T-cell (primary cell): ENCODE data around the gene THOC2. TPM values are rescaled to one million over a fixed set of nuclear protein-coding genes. Genes with fewer than 3 reads are reported as not detected.
"Not testable (repeated sequence)": the region's sequence is repeated elsewhere in the genome, so short reads cannot be mapped to it uniquely, and the experiment has no call there.

ENCODE experiments used
- ATAC-seq, 4 experiments: fragments of 200-7000 bp in 3 of 4; fragments of 150-1000 bp in 1 of 4; cut with Tn5 transposase; replicated peaks in 1 of 4; 1 replicate in 3 of 4; 2 replicates in 1 of 4; pipeline ENCODE4 v1.10.0; 2021; ENCODE audit warnings: moderate library complexity in 3 of 4, mild to moderate bottlenecking in 2 of 4, moderate number of reproducible peaks in 1 of 4
- CTCF ChIA-PET, 2 donors: fragments of 300-600 bp; sonication (Branson Sonifier 250); formaldehyde crosslinking; loops; one replicate each; lab custom pipeline; 2022; ENCODE audit warnings: antibody characterized with exemption in 2 of 2; lab: Charles Lee
- POLR2A ChIA-PET, 2 donors: fragments of 300-600 bp; sonication (Branson Sonifier 250); formaldehyde crosslinking; loops; one replicate each; lab custom pipeline; 2022; ENCODE audit warnings: antibody characterized with exemption in 2 of 2; lab: Charles Lee
- DNase-seq, 35 experiments: peaks; one replicate each; pipeline versions ENCODE4 v3.0.0 to v3.0.0-alpha.2; 2013 to 2023
- H3K27ac ChIP-seq: one replicate; pipeline ENCODE4 v1.5.1; 2013; ENCODE audit warnings: low read length
- H3K27me3 ChIP-seq, 2 experiments: replicated peaks in 1 of 2; 1 replicate in 1 of 2; 2 replicates in 1 of 2; pipeline versions ENCODE4 v1.6.1 to v1.7.0; 2013; ENCODE audit warnings: low read length in 1 of 2, mixed read lengths in 1 of 2; ENCODE audit not compliant: control insufficient read depth in 2 of 2, insufficient read depth in 2 of 2; ENCODE audit errors: extremely low read depth in 1 of 2
- H3K36me3 ChIP-seq, 2 donors: 1 replicate in 1 of 2; 2 replicates in 1 of 2; pipeline versions ENCODE4 v1.6.1 to v1.7.0; 2013; ENCODE audit warnings: low read length in 1 of 2; ENCODE audit not compliant: control insufficient read depth in 2 of 2, insufficient read depth in 1 of 2; ENCODE audit errors: extremely low read depth in 1 of 2
- H3K4me1 ChIP-seq, 2 experiments: 1 replicate in 1 of 2; 2 replicates in 1 of 2; pipeline versions ENCODE4 v1.6.1 to v1.7.0; 2013; ENCODE audit warnings: low read length in 2 of 2, mixed read lengths in 1 of 2; ENCODE audit not compliant: insufficient read depth in 2 of 2, control insufficient read depth in 1 of 2; ENCODE audit errors: extremely low read depth in 1 of 2
- H3K4me3 ChIP-seq, 2 donors: 1 replicate in 1 of 2; 2 replicates in 1 of 2; pipeline versions ENCODE4 v1.5.1 to v1.7.0; 2013; ENCODE audit warnings: mild to moderate bottlenecking in 2 of 2, low read length in 1 of 2, moderate library complexity in 1 of 2; ENCODE audit not compliant: control insufficient read depth in 1 of 2; ENCODE audit errors: extremely low read depth in 1 of 2
- H3K9me3 ChIP-seq: 2 replicates; pipeline ENCODE4 v1.7.0; 2013
- H3K27ac Mint-ChIP-seq, 2 donors: one replicate each; pipeline ENCODE4 v1.8.0; 2020 to 2021; ENCODE audit warnings: mild to moderate bottlenecking in 2 of 2, mixed read lengths in 2 of 2
- H3K27me3 Mint-ChIP-seq, 2 donors: one replicate each; pipeline ENCODE4 v1.8.0; 2021 to 2022; ENCODE audit warnings: mixed read lengths in 2 of 2
- H3K36me3 Mint-ChIP-seq: one replicate; pipeline ENCODE4 v1.8.0; 2021; ENCODE audit warnings: mixed read lengths
- H3K4me1 Mint-ChIP-seq, 3 donors: one replicate each; pipeline ENCODE4 v1.8.0; 2020 to 2022; ENCODE audit warnings: mixed read lengths in 3 of 3, mild to moderate bottlenecking in 1 of 3
- H3K4me3 Mint-ChIP-seq, 3 donors: one replicate each; pipeline ENCODE4 v1.8.0; 2020 to 2022; ENCODE audit warnings: mild to moderate bottlenecking in 3 of 3, mixed read lengths in 3 of 3, moderate library complexity in 3 of 3
- H3K9me3 Mint-ChIP-seq, 3 donors: one replicate each; pipeline ENCODE4 v1.8.0; 2020 to 2022; ENCODE audit warnings: mixed read lengths in 3 of 3
- WGBS: methylation state at CpG from one replicate; pipeline ENCODE4 v1.1.5; 2013; ENCODE audit warnings: missing lambda C conversion rate; ENCODE audit not compliant: insufficient coverage; 5-methylcytosine and 5-hydroxymethylcytosine counted together
- total RNA-seq, 35 experiments: library from RNA in 6 of 35; stranded (reverse) in 6 of 35; fragments of 120-200 nt in 1 of 35; gene quantifications; one replicate each; pipeline versions ENCODE4 v1.2.1 to v1.2.4 and lab custom pipeline; 2013 to 2026

The THOC2 gene
- total RNA-seq, 5 donors from 2014 or later (not counting 1 experiment from before 2014, with no cell fraction given) = 75.7 to 102 (median 80.7) TPM

DNA sequence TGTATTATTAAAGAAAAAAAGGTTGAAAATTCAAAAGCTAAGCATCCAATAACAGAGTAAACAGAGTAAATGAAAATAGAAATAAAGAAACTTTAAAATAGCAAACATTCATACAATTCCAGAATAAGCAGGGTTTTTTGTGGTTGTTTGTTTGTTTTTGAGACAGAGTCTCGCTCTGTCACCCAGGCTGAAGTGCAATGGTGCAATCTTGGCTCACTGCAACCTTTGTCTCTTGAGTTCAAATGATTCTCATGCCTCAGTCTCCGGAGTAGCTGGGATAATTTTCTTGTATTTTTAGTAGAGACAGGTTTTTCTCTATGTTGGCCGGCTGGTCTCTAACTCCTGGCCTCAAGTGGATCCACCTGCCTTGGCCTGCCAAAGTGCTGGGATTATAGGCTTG is 6.6 kb upstream of the THOC2 start:
- Histone ChIP-seq H3K4me1 (no peaks in the 10 kb centered on the region), H3K4me3 (no peak overlapping the region), H3K27me3 (no peaks in the 10 kb centered on the region), H3K27ac (no peak overlapping the region), H3K36me3 (no peaks in the 10 kb centered on the region), H3K9me3 (no peaks in the 10 kb centered on the region)
- no peak overlapping the region for H3K4me3 Mint-ChIP-seq
- no peak for DNase-seq
- H3K9me3 Mint-ChIP-seq = no peaks in the 10 kb centered on the region
- POLR2A ChIA-PET = no interaction called here
- peaks cover 0 to 3% (median 2%) of the 10 kb centered on the region in 3 donors for H3K4me1 Mint-ChIP-seq
- ATAC-seq = no peak
- no peaks in the 10 kb centered on the region for H3K36me3 Mint-ChIP-seq
- no CpG with 5 or more reads among the region's 3 CpGs for WGBS
- CTCF ChIA-PET = interaction anchor here in 1 of 2 donors (0.5 kb wide), 2 partner anchors 14 to 47 kb away, joined by 3 to 9 read pairs; no protein-coding TSS in a partner anchor
- H3K27me3 Mint-ChIP-seq = peaks cover 1 to 4% of the 10 kb centered on the region in 2 donors
- H3K27ac Mint-ChIP-seq = no peak overlapping the region

DNA sequence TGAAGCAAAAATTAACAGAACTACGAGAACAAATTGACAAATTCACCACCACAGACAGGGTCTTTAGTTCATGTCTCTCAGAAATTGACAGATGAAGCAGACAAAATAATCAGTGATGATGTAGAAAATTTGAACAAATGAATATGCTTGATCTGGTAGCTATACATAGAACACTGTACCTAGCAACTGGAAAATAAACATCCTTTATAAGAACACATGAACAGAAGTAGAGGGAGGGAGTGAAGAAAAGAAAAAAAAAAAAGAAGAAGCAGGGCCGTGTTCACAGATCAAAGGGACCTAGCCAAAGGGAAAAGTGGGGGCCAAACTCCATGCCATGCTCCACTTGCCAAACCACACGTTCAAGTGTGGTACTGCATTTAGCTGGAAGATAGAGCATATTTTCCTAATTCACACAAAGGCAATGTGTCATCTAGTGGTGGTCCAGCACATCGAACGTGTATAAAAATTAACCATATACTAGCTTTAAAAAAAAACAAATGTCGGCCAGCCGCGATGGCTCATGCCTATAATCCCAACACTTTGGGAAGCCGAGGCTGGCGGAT is 5.6 kb upstream of the THOC2 start:
- DNase-seq (no peak), ATAC-seq (no peak)
- Histone ChIP-seq H3K36me3 (no peaks in the 10 kb centered on the region), H3K27me3 (no peaks in the 10 kb centered on the region), H3K4me1 (no peaks in the 10 kb centered on the region), H3K9me3 (no peaks in the 10 kb centered on the region), H3K4me3 (no peak overlapping the region), H3K27ac (no peak overlapping the region)
- Mint-ChIP-seq H3K4me1 (peaks cover 0 to 3% (median 2%) of the 10 kb centered on the region in 3 donors), H3K27me3 (peaks cover 1 to 4% of the 10 kb centered on the region in 2 donors), H3K4me3 (no peak overlapping the region), H3K27ac (no peak overlapping the region), H3K36me3 (no peaks in the 10 kb centered on the region), H3K9me3 (no peaks in the 10 kb centered on the region)
- WGBS = no CpG with 5 or more reads among the region's 10 CpGs
- ChIA-PET CTCF (interaction anchor here in 1 of 2 donors (0.6 to 0.7 kb wide), 2 partner anchors 80 to 303 kb away, joined by 3 to 11 read pairs; no protein-coding TSS in a partner anchor), POLR2A (no interaction called here)

DNA sequence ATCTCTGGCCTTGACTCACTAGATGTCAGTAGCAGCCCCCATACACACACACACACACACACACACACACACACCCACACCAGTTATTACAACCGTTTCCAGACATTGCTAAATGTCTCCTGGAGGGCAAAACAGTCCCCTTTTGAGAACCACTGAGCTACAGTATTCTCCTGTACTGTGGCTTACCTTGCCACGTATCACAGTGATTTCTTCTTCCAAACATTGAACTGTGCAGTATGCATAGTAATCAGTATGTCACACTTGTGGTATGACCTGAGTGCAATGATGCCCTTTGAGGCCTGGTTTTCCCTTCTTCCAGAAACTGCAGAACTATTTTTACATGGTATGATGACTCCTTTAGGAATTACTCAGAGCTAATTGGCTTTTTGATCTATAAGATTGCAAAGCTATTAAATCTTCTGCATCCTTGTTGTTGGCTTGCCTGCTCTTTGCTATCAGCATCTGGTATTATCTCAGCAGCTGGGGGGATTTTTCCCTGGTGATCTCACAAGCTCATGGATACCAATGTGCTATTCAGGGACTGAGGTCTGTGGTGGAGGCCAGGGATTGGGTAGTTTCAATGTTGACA is 3.6 kb upstream of the THOC2 start:
- no peak overlapping the region for H3K4me3 Mint-ChIP-seq
- no peak overlapping the region for H3K27ac Mint-ChIP-seq
- Histone ChIP-seq H3K27ac (no peak overlapping the region), H3K9me3 (no peaks in the 10 kb centered on the region), H3K27me3 (no peaks in the 10 kb centered on the region), H3K36me3 (no peaks in the 10 kb centered on the region), H3K4me1 (peaks cover 5 to 9% of the 10 kb centered on the region in 2 experiments), H3K4me3 (no peak overlapping the region)
- peaks cover 5 to 17% (median 12%) of the 10 kb centered on the region in 3 donors for H3K4me1 Mint-ChIP-seq
- WGBS = no CpG with 5 or more reads among the region's 2 CpGs
- no peaks in the 10 kb centered on the region for H3K9me3 Mint-ChIP-seq
- CTCF ChIA-PET = no interaction called here
- POLR2A ChIA-PET = interaction anchor here in 1 of 2 donors (0.6 kb wide), 1 partner anchor 84 kb away, joined by 3 read pairs; no protein-coding TSS in a partner anchor
- H3K36me3 Mint-ChIP-seq = no peaks in the 10 kb centered on the region
- DNase-seq = no peak
- ATAC-seq = no peak
- peaks cover 1 to 4% of the 10 kb centered on the region in 2 donors for H3K27me3 Mint-ChIP-seq

DNA sequence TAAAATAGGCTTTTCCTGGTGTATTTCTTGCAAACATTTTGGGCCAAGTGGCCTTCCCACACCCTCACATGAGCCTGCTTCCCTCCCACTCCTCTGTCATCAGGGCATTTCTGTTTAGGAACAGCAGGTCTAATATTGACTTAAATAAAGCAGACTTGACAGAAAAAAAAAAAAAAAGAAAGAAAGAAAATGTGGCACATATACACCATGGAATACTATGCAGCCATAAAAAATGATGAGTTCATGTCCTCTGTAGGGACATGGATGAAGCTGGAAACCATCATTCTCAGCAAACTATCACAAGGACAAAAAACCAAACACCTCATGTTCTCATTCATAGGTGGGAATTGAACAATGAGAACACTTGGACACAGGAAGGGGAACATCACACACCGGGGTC is 2.3 kb upstream of the THOC2 start:
- H3K4me3 ChIP-seq, ATAC-seq, H3K9me3 ChIP-seq, H3K36me3 Mint-ChIP-seq, DNase-seq, H3K27ac Mint-ChIP-seq, H3K9me3 Mint-ChIP-seq, H3K27me3 ChIP-seq, CTCF ChIA-PET, H3K4me3 Mint-ChIP-seq, H3K36me3 ChIP-seq, H3K27me3 Mint-ChIP-seq, H3K27ac ChIP-seq, POLR2A ChIA-PET: not testable (repeated sequence)
- peaks cover 5 to 15% of the 10 kb centered on the region in 2 experiments for H3K4me1 ChIP-seq
- peaks cover 18 to 29% (median 24%) of the 10 kb centered on the region in 3 donors for H3K4me1 Mint-ChIP-seq
- WGBS = no CpG with 5 or more reads among the region's 1 CpG

DNA sequence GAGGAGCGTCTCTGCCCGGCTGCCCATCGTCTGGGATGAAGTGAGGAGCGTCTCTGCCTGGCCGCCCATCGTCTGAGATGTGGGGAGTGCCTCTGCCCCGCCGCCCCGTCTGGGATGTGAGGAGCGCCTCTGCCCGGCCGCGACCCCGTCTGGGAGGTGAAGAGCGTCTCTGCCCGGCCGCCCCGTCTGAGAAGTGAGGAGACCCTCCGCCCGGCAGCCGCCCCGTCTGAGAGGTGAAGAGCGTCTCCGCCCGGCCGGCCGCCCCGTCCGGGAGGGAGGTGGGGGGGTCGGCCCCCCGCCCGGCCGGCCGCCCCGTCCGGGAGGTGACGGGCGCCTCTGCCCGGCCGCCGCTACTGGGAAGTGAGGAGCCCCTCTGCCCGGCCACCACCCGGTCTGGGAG is 1.2 kb upstream of the THOC2 start:
- POLR2A ChIA-PET, H3K27ac Mint-ChIP-seq, CTCF ChIA-PET, H3K9me3 Mint-ChIP-seq, H3K36me3 Mint-ChIP-seq, H3K4me3 ChIP-seq, ATAC-seq, H3K27me3 Mint-ChIP-seq, H3K4me3 Mint-ChIP-seq, H3K27me3 ChIP-seq, DNase-seq, H3K9me3 ChIP-seq, H3K27ac ChIP-seq, H3K36me3 ChIP-seq: not testable (repeated sequence)
- peaks cover 29 to 39% (median 34%) of the 10 kb centered on the region in 3 donors for H3K4me1 Mint-ChIP-seq
- WGBS = no CpG with 5 or more reads among the region's 43 CpGs
- H3K4me1 ChIP-seq = peaks cover 11 to 15% of the 10 kb centered on the region in 2 experiments

DNA sequence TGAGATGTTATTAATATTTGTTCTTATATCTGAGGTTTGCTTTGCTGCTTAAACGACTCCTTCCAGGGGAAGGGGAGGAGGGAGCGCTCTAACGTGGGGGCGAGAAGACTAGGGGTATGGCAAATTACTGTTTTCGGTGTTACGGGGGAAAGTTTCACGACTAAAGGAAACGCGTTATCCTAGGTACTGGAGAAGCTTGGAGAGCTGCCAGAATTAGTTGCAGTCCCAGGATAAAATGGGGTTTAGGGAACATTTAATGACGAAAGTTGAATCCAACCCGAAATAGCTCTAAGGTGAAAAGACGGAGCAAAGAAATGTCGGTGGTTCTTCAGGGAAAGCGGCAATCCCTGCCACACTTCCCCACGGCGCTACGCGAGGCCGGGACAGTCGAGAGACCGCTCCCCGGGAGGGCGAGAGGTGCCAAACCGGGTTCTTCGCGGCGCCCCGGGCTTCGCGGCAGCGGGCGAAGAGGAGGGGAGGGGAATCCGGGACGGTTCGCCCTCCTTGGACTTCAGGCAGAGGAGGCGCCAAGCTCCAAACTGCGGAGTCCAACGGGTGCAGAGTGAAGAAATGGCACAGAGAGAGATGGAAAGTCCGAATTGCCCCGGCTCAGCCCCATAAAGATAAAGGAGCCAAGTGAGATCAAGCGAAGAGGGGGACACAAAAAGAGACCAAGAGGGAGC is 724 bp downstream of the THOC2 start:
- under 1% methylated on average over 26 of the region's 41 CpGs for WGBS
- Mint-ChIP-seq H3K4me1 (peaks cover 47 to 52% (median 49%) of the 10 kb centered on the region in 3 donors), H3K36me3 (no peaks in the 10 kb centered on the region), H3K4me3 (peak overlapping the region; percentile 92 to 95 (median 94)), H3K9me3 (no peaks in the 10 kb centered on the region), H3K27me3 (no peaks in the 10 kb centered on the region), H3K27ac (peak overlapping the region; percentile 75 to 89)
- peak; percentile 18 to 29 (median 24) for ATAC-seq
- Histone ChIP-seq H3K36me3 (no peaks in the 10 kb centered on the region), H3K27ac (peak overlapping the region; percentile 49), H3K4me1 (peaks cover 15% of the 10 kb centered on the region in 2 experiments), H3K27me3 (no peaks in the 10 kb centered on the region), H3K4me3 (peak overlapping the region; percentile 90 to 92), H3K9me3 (no peaks in the 10 kb centered on the region)
- CTCF ChIA-PET = interaction anchor here in 1 of 2 donors (1.6 kb wide), 1 partner anchor 33 kb away, joined by 4 read pairs; no protein-coding TSS in a partner anchor
- peak in 7 of 35 experiments; percentile 0 to 17 (median 5) for DNase-seq
- POLR2A ChIA-PET = interaction anchor here in 1 of 2 donors (0.6 to 0.7 kb wide), 3 partner anchors 11 to 89 kb away, joined by 4 to 8 read pairs (median 6); no protein-coding TSS in a partner anchor
